Astrocyte of the cerebellum (primary cell): ENCODE data around the gene HOXA7.

Experiments used
- DNase-seq: peaks from one replicate; pipeline ENCODE4 v3.0.0-alpha.2; 2011; ENCODE audit warnings: low read depth
- H3K4me3 ChIP-seq: 2 replicates; pipeline ENCODE4 v1.5.1; 2011; ENCODE audit warnings: mild to moderate bottlenecking, low read depth, low read length, moderate library complexity
- in situ Hi-C: cut with HindIII; loops from 2 replicates; pipeline ENCODE4 v1.10.0; 2017; ENCODE audit warnings: low sequenced_read_pairs
- TF ChIP-seq, protein P1 (sequence below): IDR thresholded peaks from 2 replicates; pipeline ENCODE4 v1.5.1; 2012; ENCODE audit warnings: low read length, low read depth, moderate library complexity, mild to moderate bottlenecking; ENCODE audit errors: missing control alignments

Gene HOXA7

GRCh38 chr7:27173511-27173955 lies 17.1 kb upstream of the HOXA7 start:
- in situ Hi-C loops = loop anchor here (25.0 kb wide), 1 partner anchor 1011 kb away; the partner anchor contains the start of gene NFE2L3
- no peak overlapping the region for H3K4me3 ChIP-seq
- TF ChIP-seq, protein P1, sequence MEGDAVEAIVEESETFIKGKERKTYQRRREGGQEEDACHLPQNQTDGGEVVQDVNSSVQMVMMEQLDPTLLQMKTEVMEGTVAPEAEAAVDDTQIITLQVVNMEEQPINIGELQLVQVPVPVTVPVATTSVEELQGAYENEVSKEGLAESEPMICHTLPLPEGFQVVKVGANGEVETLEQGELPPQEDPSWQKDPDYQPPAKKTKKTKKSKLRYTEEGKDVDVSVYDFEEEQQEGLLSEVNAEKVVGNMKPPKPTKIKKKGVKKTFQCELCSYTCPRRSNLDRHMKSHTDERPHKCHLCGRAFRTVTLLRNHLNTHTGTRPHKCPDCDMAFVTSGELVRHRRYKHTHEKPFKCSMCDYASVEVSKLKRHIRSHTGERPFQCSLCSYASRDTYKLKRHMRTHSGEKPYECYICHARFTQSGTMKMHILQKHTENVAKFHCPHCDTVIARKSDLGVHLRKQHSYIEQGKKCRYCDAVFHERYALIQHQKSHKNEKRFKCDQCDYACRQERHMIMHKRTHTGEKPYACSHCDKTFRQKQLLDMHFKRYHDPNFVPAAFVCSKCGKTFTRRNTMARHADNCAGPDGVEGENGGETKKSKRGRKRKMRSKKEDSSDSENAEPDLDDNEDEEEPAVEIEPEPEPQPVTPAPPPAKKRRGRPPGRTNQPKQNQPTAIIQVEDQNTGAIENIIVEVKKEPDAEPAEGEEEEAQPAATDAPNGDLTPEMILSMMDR = no peak
- DNase-seq = no peak

DNA sequence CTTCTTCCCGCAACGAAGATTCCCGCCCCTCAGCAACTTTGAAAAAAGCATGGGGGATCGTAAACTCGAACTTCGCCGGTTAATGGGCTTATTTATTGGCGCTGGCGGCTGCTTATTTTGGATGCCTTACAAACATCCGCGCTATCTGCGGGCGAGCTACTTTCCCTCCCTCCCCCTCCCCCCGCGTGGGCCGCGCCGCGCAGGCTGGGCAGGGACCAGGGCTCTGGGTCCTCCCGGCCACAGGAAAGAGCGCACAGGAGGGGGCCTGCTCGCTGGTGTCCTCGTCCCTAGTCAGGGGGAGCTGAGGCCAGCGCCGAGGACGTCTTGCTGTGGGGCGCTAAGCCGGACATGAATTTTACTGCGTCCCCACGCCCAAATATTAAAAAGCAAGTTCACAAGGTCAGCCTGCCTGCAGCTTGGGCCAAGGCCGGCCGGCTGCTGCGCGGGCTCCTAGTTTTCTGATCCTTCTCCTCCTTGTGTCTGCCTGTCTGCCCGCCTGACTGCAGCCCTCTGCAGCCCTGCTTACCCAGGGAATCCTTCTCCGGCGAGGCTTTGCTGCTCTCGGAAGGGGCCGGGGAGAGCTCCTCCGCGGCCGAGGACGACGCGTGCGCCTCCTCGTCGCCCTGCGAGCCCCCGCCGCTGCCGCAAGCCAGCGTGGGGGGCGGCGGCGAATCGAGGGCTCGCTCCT lies 16.5 kb upstream of the HOXA7 start:
- no peak for DNase-seq
- TF ChIP-seq, protein P1 = no peak
- in situ Hi-C loops = loop anchor here (25.0 kb wide), 1 partner anchor 1011 kb away; the partner anchor contains the start of gene NFE2L3
- no peak overlapping the region for H3K4me3 ChIP-seq

DNA sequence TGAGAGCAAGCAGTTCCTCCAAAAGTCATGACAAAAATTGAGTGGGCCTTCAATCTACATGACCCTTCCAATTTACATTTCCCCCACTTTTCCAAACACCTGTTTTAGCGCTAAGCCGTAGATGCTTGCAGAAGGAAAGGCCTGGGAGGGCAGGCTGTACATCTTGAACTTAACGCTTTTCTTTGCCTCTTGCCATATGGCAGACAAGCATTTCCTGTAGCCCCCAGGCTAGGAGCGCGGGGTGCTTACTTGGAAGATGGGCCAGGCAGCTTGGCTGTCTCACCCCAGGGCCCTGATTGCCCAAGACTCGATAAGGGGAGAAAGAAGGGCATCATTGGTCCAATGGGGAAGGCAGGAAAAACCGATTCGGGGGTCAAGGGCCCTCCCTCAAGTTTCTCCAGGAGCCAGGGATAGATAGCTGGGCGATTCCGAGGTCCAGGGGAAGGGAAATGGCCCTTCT lies 15.9 kb upstream of the HOXA7 start:
- H3K4me3 ChIP-seq = no peak overlapping the region
- in situ Hi-C loops = loop anchor here (25.0 kb wide), 1 partner anchor 1010 kb away; the partner anchor contains the start of gene NFE2L3
- TF ChIP-seq, protein P1 = no peak
- no peak for DNase-seq

DNA sequence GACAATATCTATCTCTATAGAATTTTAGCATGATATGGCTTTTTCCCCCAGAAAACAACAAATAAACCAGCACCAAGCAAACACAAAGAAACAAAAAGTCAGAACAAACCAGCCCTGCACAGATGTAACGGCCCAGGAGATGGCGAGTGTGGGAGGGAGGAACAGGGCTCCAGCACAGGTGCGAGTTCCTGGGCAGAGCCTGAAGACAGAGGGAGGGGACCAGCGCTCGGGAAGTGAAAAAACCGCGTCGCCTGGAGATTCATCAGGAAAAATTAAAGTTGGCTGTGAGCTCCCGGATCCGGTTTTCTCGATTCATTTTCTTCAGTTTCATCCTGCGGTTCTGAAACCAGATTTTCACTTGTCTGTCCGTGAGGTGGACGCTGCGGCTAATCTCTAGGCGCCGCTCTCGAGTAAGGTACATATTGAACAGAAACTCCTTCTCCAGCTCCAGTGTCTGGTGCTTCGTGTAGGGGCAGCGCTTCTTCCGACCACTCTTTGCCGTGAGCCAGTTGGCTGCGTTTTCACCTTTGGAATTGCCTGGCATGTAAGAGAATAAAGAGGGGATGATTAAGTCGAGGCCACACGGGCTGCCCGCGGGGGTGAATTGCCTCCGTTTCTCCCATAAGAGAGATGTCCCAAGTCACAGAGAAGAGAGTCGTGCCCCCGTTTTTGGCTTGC lies 15.3 kb upstream of the HOXA7 start:
- in situ Hi-C loops = loop anchor here (25.0 kb wide), 1 partner anchor 1009 kb away; the partner anchor contains the start of gene NFE2L3
- H3K4me3 ChIP-seq = no peak overlapping the region
- TF ChIP-seq, protein P1 = no peak
- DNase-seq = no peak

- in situ Hi-C loops = loop anchor here (25.0 kb wide), 1 partner anchor 1009 kb away; the partner anchor contains the start of gene NFE2L3
- TF ChIP-seq, protein P1 = no peak
- no peak for DNase-seq
- H3K4me3 ChIP-seq = no peak overlapping the region
Measured at GRCh38 chr7:27171325-27171636, 14.8 kb upstream of the HOXA7 start.

- DNase-seq = no peak
- no peak overlapping the region for H3K4me3 ChIP-seq
- TF ChIP-seq, protein P1 = no peak
- in situ Hi-C loops = loop anchor here (25.0 kb wide), 1 partner anchor 1008 kb away; the partner anchor contains the start of gene NFE2L3
Measured at GRCh38 chr7:27170426-27171324, 14.2 kb upstream of the HOXA7 start.
